Gastrocnemius medialis (tissue), 4 donors: Measurements from ENCODE around the gene VPS37C.

Source experiments
- CTCF ChIP-seq, 5 experiments: fragments of 450-650 bp in 3 of 5; fragments of 200-600 bp in 2 of 5; sonication (generic) in 2 of 5; IDR thresholded peaks in 4 of 5; conservative IDR thresholded peaks in 1 of 5; 1 replicate in 4 of 5; 2 replicates in 1 of 5; pipeline ENCODE4 v1.5.1; 2016 to 2019; ENCODE audit warnings: antibody characterized with exemption in 5 of 5, mild to moderate bottlenecking in 3 of 5, moderate library complexity in 3 of 5
- POLR2A ChIP-seq, 2 donors: fragments of 450-650 bp; IDR thresholded peaks; one replicate each; pipeline ENCODE4 v1.6.1; 2017; ENCODE audit warnings: antibody characterized with exemption in 2 of 2, mild to moderate bottlenecking in 2 of 2, moderate library complexity in 2 of 2

- TF ChIP-seq CTCF (IDR thresholded peaks at IDR 0.05 in 4 of 5, conservative IDR thresholded peaks at IDR 0.05 in 1 of 5) (no peak), POLR2A (IDR thresholded peaks at IDR 0.05) (no peak)
Measured at GRCh38 chr11:61122761-61123160, 38.5 kb downstream of the VPS37C start.
